Astrocyte (in vitro differentiated cells and primary cell): Measurements from ENCODE around the gene PACRG. TPM values are rescaled to one million over a fixed set of nuclear protein-coding genes. Genes with fewer than 3 reads are reported as not detected.
A peak's percentile ranks its signal among the peaks of the same experiment; 100 is the strongest.

Source experiments
- DNase-seq: peaks from one replicate; pipeline ENCODE4 v3.0.0-alpha.2; 2010; ENCODE audit warnings: low read depth
- FAIRE-seq: peaks from 2 replicates; lab custom pipeline; 2011; peaks lifted over from hg19 to GRCh38; lab: Jason Lieb, UNC
- H2AFZ ChIP-seq: 2 replicates; pipeline ENCODE4 v1.6.0; 2012; ENCODE audit warnings: low read depth, low read length, inconsistent platforms
- H3K27ac ChIP-seq: 2 replicates; pipeline ENCODE4 v1.5.1; 2011; ENCODE audit warnings: low read depth, low read length, inconsistent platforms
- H3K27me3 ChIP-seq: 2 replicates; pipeline ENCODE4 v1.6.0; 2011; ENCODE audit warnings: low read length, inconsistent platforms; ENCODE audit not compliant: insufficient read depth
- H3K36me3 ChIP-seq: 2 replicates; pipeline ENCODE4 v1.5.1; 2011; ENCODE audit warnings: low read length, inconsistent platforms; ENCODE audit not compliant: insufficient read depth
- H3K4me1 ChIP-seq: 2 replicates; pipeline ENCODE4 v1.5.1; 2011; ENCODE audit warnings: low read length, inconsistent platforms; ENCODE audit not compliant: insufficient read depth
- H3K4me2 ChIP-seq: 2 replicates; pipeline ENCODE4 v1.6.0; 2012; ENCODE audit warnings: low read length, inconsistent platforms
- H3K4me3 ChIP-seq: 2 replicates; pipeline ENCODE4 v1.5.1; 2011; ENCODE audit warnings: low read depth, mild to moderate bottlenecking, low read length, inconsistent platforms; ENCODE audit not compliant: insufficient read depth
- H3K79me2 ChIP-seq: 2 replicates; pipeline ENCODE4 v1.6.0; 2012; ENCODE audit warnings: mild to moderate bottlenecking, low read length, inconsistent platforms; ENCODE audit not compliant: insufficient read depth
- H3K9ac ChIP-seq: 2 replicates; pipeline ENCODE4 v1.6.0; 2012; ENCODE audit warnings: mild to moderate bottlenecking, low read length, inconsistent platforms
- H3K9me3 ChIP-seq: 2 replicates; pipeline ENCODE4 v1.5.1; 2012; ENCODE audit warnings: low read depth, mild to moderate bottlenecking, low read length, inconsistent platforms; ENCODE audit not compliant: insufficient read depth
- H4K20me1 ChIP-seq: 2 replicates; pipeline ENCODE4 v1.6.0; 2012; ENCODE audit warnings: low read length, inconsistent platforms; ENCODE audit not compliant: insufficient read depth
- H3K27ac Mint-ChIP-seq: one replicate; pipeline ENCODE4 v1.8.0; 2021; ENCODE audit warnings: mild to moderate bottlenecking, mixed read lengths; ENCODE audit not compliant: unreplicated experiment
- H3K27me3 Mint-ChIP-seq: one replicate; pipeline ENCODE4 v1.8.0; 2021; ENCODE audit warnings: low read depth, mixed read lengths; ENCODE audit not compliant: unreplicated experiment
- H3K36me3 Mint-ChIP-seq: one replicate; pipeline ENCODE4 v1.8.0; 2021; ENCODE audit warnings: low read depth, mixed read lengths; ENCODE audit not compliant: unreplicated experiment
- H3K4me1 Mint-ChIP-seq: one replicate; pipeline ENCODE4 v1.8.0; 2021; ENCODE audit warnings: low read depth, mixed read lengths; ENCODE audit not compliant: unreplicated experiment
- H3K4me3 Mint-ChIP-seq: one replicate; pipeline ENCODE4 v1.8.0; 2021; ENCODE audit warnings: mild to moderate bottlenecking, moderate library complexity, mixed read lengths; ENCODE audit not compliant: unreplicated experiment
- H3K9me3 Mint-ChIP-seq: one replicate; pipeline ENCODE4 v1.8.0; 2021; ENCODE audit warnings: mild to moderate bottlenecking, mixed read lengths; ENCODE audit not compliant: unreplicated experiment
- CTCF ChIP-seq: IDR thresholded peaks from 2 replicates; pipeline ENCODE4 v1.5.1; 2011; ENCODE audit warnings: low read depth, mild to moderate bottlenecking, inconsistent platforms, low read length, moderate library complexity; ENCODE audit not compliant: insufficient read depth
- EZH2 ChIP-seq: IDR thresholded peaks from 2 replicates; pipeline ENCODE4 v1.6.1; 2012; ENCODE audit warnings: mild to moderate bottlenecking, low read length, inconsistent platforms; ENCODE audit not compliant: insufficient read depth
- total RNA-seq: library from RNA; stranded (reverse); gene quantifications from 2 replicates; pipeline ENCODE4 v1.2.1, GENCODE V29; 2021

PACRG gene
- total RNA-seq, 1 donor from 2014 or later: not detected

GRCh38 chr6:163310096-163310972, 582.6 kb downstream of the PACRG start:
- H3K27me3 ChIP-seq: no peaks in the 10 kb centered on the region
- peaks cover 4% of the 10 kb centered on the region for H3K4me1 Mint-ChIP-seq
- DNase-seq (no peak), FAIRE-seq (no peak)
- no peaks in the 10 kb centered on the region for H3K27me3 Mint-ChIP-seq
- H3K27ac Mint-ChIP-seq: no peak overlapping the region
- peaks cover 2% of the 10 kb centered on the region for H3K9me3 Mint-ChIP-seq
- no peaks in the 10 kb centered on the region for H3K79me2 ChIP-seq
- no peak overlapping the region for H2AFZ ChIP-seq
- H3K4me3 ChIP-seq: no peak overlapping the region
- peaks cover 31% of the 10 kb centered on the region for H3K4me1 ChIP-seq
- peak overlapping the region; percentile 84 for H3K27ac ChIP-seq
- H3K9me3 ChIP-seq: peaks cover 3% of the 10 kb centered on the region
- no peaks in the 10 kb centered on the region for H3K36me3 Mint-ChIP-seq
- no peak for TF ChIP-seq EZH2
- TF ChIP-seq CTCF: no peak
- H3K4me2 ChIP-seq: peak overlapping the region; percentile 61
- H3K4me3 Mint-ChIP-seq: no peak overlapping the region
- H3K9ac ChIP-seq: no peak overlapping the region
- no peaks in the 10 kb centered on the region for H4K20me1 ChIP-seq
- no peaks in the 10 kb centered on the region for H3K36me3 ChIP-seq

- Histone ChIP-seq H3K9ac (no peak overlapping the region), H3K27me3 (no peaks in the 10 kb centered on the region), H3K9me3 (peaks cover 3% of the 10 kb centered on the region), H3K4me1 (peaks cover 31% of the 10 kb centered on the region), H3K36me3 (no peaks in the 10 kb centered on the region), H3K4me2 (no peak overlapping the region), H2AFZ (no peak overlapping the region), H3K4me3 (no peak overlapping the region), H4K20me1 (no peaks in the 10 kb centered on the region), H3K27ac (peak overlapping the region; percentile 2), H3K79me2 (no peaks in the 10 kb centered on the region)
- no peak for TF ChIP-seq CTCF
- no peak for TF ChIP-seq EZH2
- H3K9me3 Mint-ChIP-seq: no peaks in the 10 kb centered on the region
- DNase-seq: no peak
- peaks cover 4% of the 10 kb centered on the region for H3K4me1 Mint-ChIP-seq
- no peaks in the 10 kb centered on the region for H3K27me3 Mint-ChIP-seq
- H3K36me3 Mint-ChIP-seq: no peaks in the 10 kb centered on the region
- H3K27ac Mint-ChIP-seq: no peak overlapping the region
- H3K4me3 Mint-ChIP-seq: no peak overlapping the region
- no peak for FAIRE-seq
Measured at GRCh38 chr6:163310973-163311383, 583.2 kb downstream of the PACRG start.

- no peaks in the 10 kb centered on the region for H4K20me1 ChIP-seq
- DNase-seq: peak; percentile 39
- H3K36me3 ChIP-seq: no peaks in the 10 kb centered on the region
- no peaks in the 10 kb centered on the region for H3K79me2 ChIP-seq
- Mint-ChIP-seq H3K27me3 (no peaks in the 10 kb centered on the region), H3K27ac (no peak overlapping the region), H3K9me3 (no peaks in the 10 kb centered on the region), H3K36me3 (no peaks in the 10 kb centered on the region), H3K4me3 (no peak overlapping the region), H3K4me1 (peaks cover 4% of the 10 kb centered on the region)
- H3K27me3 ChIP-seq: no peaks in the 10 kb centered on the region
- no peak overlapping the region for H3K27ac ChIP-seq
- H3K9me3 ChIP-seq: peaks cover 3% of the 10 kb centered on the region
- no peak for FAIRE-seq
- TF ChIP-seq CTCF: no peak
- TF ChIP-seq EZH2: no peak
- no peak overlapping the region for H2AFZ ChIP-seq
- peak overlapping the region; percentile 10 for H3K4me2 ChIP-seq
- peaks cover 31% of the 10 kb centered on the region for H3K4me1 ChIP-seq
- no peak overlapping the region for H3K4me3 ChIP-seq
- no peak overlapping the region for H3K9ac ChIP-seq
Measured at GRCh38 chr6:163311830-163312229, 584.1 kb downstream of the PACRG start.
